Stimulated activated CD4-positive, alpha-beta T cell treated with anti-CD3 and anti-CD28 coated beads, TNF-alpha, amount 100 ng/mL, for 1 hour (primary cell): ENCODE data around the gene TMPRSS2.

Source experiments
- DNase-seq, 3 donors: peaks; one replicate each; pipeline ENCODE4 v3.0.0-alpha.2; 2020; ENCODE audit warnings: low read depth in 3 of 3, low spot score in 1 of 3

The TMPRSS2 gene

GRCh38 chr21:41451753-41452676 is 55.9 kb downstream of the TMPRSS2 start:
- DNase-seq, result no peak

GRCh38 chr21:41449613-41450012 is 58.3 kb downstream of the TMPRSS2 start:
- no peak for DNase-seq

GRCh38 chr21:41447356-41447755 is 60.6 kb downstream of the TMPRSS2 start:
- DNase-seq, result no peak

- DNase-seq, result no peak
These were observed 61.4 kb downstream of the TMPRSS2 start for GRCh38 chr21:41446586-41446985.

GRCh38 chr21:41445465-41445862 is 62.5 kb downstream of the TMPRSS2 start:
- DNase-seq, result no peak

GRCh38 chr21:41444703-41445464 is 63.1 kb downstream of the TMPRSS2 start:
- DNase-seq, result no peak

GRCh38 chr21:41443562-41443961 is 64.4 kb downstream of the TMPRSS2 start:
- no peak for DNase-seq

GRCh38 chr21:41442481-41443186 is 65.3 kb downstream of the TMPRSS2 start:
- no peak for DNase-seq

GRCh38 chr21:41441546-41441945 is 66.4 kb downstream of the TMPRSS2 start:
- no peak for DNase-seq

GRCh38 chr21:41439248-41439647 is 68.7 kb downstream of the TMPRSS2 start:
- no peak for DNase-seq

GRCh38 chr21:41438425-41439113 is 69.4 kb downstream of the TMPRSS2 start:
- DNase-seq, result no peak

- no peak for DNase-seq
These were observed 70.2 kb downstream of the TMPRSS2 start for GRCh38 chr21:41437729-41438128.

- no peak for DNase-seq
These were observed 72.3 kb downstream of the TMPRSS2 start for GRCh38 chr21:41435706-41436105.

- no peak for DNase-seq
These were observed 74.4 kb downstream of the TMPRSS2 start for GRCh38 chr21:41433566-41433965.

GRCh38 chr21:41432562-41433460 is 75.1 kb downstream of the TMPRSS2 start:
- no peak for DNase-seq

- no peak for DNase-seq
These were observed 76.0 kb downstream of the TMPRSS2 start for GRCh38 chr21:41431788-41432548.

- DNase-seq, result no peak
These were observed 78.0 kb downstream of the TMPRSS2 start for GRCh38 chr21:41429925-41430491.

- DNase-seq, result no peak
These were observed 78.7 kb downstream of the TMPRSS2 start for GRCh38 chr21:41429305-41429704.

GRCh38 chr21:41428847-41429246 is 79.1 kb downstream of the TMPRSS2 start:
- no peak for DNase-seq
